Hepatocyte (in vitro differentiated cells): Measurements from ENCODE around the gene NRCAM.

Experiments used
- EZH2 ChIP-seq: fragments of 200-600 bp; sonication (generic); IDR thresholded peaks from 2 replicates; pipeline ENCODE4 v1.6.1; 2016; ENCODE audit warnings: antibody characterized with exemption, mild to moderate bottlenecking, borderline replicate concordance
- TF ChIP-seq, protein P1 (sequence below): fragments of 200-600 bp; sonication (generic); IDR thresholded peaks from 2 replicates; pipeline ENCODE4 v1.5.1; 2016; ENCODE audit warnings: antibody characterized with exemption, mild to moderate bottlenecking; ENCODE audit not compliant: poor library complexity

DNA sequence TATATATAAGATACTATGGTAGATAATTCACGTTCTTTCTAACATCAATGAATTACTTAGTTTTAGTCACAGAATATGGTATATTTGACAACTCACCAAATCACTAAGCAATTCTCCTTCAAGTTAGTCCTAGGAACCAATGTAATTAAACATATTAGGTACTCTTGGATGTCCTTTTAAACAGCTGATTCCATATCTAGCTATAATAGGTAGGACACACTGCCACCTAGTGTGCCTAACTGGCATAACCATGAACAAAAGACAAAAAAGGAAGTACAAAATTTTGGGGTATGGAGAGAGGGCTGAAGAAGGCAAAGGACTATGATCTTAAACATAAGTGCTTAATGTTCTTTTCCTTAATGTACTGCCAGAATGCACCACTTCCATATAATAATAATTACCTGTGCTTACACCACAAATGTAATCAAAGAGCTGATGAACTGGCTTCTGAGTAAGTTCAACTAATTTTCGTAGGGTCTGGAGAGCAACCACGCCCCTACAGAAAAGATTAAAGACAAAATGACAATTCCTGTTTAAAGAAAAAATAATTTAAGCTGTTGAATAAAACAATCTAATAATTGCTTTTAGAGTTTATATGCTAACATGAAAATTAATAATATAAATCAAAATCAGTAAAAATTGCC lies 41.0 kb upstream of the NRCAM start:
- TF ChIP-seq, protein P1, sequence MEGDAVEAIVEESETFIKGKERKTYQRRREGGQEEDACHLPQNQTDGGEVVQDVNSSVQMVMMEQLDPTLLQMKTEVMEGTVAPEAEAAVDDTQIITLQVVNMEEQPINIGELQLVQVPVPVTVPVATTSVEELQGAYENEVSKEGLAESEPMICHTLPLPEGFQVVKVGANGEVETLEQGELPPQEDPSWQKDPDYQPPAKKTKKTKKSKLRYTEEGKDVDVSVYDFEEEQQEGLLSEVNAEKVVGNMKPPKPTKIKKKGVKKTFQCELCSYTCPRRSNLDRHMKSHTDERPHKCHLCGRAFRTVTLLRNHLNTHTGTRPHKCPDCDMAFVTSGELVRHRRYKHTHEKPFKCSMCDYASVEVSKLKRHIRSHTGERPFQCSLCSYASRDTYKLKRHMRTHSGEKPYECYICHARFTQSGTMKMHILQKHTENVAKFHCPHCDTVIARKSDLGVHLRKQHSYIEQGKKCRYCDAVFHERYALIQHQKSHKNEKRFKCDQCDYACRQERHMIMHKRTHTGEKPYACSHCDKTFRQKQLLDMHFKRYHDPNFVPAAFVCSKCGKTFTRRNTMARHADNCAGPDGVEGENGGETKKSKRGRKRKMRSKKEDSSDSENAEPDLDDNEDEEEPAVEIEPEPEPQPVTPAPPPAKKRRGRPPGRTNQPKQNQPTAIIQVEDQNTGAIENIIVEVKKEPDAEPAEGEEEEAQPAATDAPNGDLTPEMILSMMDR: peak; percentile 76
- no peak for TF ChIP-seq EZH2
